ENCODE data around the gene CLIP3.
"Not testable (repeated sequence)": the region's sequence is repeated elsewhere in the genome, so short reads cannot be mapped to it uniquely, and the experiment has no call there.

Gene CLIP3

DNA sequence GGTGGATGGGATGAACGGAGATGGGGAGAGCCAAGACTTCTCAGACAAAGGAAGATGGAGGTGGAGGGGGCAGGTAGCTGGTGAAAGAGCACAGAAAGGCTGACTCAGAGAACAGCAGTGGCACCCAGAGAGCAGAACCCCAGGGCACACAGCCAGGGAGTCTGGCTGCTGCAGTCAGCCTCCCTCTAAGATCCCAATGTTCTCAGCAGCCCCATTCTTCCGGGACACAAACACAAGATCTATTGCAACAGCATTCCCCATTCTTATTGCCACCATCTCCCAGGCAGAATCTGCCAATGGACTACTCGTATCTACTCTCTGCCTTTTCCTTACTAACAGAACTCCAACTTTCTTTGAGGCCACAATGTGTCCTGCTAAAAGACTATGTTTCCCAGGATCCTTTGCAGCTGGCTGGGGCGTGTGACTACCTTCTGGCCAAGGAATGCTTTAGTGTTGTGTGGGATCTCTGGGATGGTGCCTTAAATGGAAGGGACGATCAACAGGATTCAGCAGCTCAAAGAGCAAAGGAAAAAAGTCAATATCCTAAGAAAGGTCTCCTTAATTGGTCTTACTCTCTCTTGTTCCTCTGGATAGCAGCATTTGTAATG is 13.9 kb upstream of the CLIP3 start:
- no peak for DNase-seq

DNA sequence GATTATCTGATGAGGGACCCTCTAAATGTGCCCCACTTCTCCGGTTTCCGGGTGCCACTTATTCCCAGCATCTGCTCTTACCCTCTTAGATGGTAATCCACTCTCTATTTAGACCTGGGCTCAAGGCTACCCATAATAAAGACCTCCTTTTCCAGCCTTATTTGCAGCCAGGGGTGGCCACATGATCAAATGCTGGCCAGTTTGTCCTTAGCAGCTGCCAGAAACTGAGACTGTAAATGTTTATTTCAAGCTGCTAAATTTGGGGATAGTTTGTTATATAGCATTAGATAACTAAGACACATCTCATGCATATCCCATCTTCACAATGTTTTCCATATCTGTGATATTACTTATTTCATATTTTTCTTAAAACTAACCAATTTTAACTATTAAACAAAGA is 11.3 kb upstream of the CLIP3 start:
- no peak for DNase-seq

DNA sequence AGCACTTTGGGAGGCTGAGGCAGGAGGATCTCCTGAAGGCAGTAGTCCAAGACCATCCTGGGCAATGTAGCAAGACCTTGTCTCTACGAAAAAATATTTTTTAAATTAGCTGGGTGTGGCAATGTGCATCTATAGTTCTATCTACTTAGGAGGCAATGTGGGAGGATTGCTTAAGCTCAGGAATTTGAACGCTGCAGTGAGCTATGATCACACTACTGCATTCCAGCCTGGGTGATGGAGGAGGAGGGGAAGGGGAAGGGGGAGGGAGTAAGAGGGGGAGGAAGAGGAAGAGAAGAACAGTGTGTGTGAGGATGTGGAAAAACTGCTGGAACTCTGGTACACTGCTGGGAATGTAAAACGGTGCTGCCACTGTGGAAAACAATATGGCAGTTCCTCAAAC is 9.2 kb upstream of the CLIP3 start:
- DNase-seq, result no peak

DNA sequence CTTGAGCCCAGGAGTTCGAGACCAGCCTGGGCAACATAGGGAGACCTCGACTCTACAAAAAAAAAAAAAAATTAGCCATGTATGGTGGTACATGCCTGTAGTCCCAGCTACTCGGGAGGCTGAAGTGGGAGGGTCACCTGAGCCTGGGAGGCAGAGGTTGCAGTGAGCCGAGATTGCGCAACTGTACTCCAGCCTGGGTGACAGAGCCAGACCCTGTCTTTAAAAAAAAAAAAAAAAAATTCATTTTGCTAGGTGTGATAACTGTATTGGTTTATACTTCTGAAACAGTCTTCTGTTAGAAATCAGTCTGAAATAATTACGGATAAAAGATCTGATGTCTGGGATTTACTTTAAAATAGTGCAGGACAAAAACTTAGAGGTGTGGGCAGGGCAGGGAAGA is 8.4 kb upstream of the CLIP3 start:
- not testable (repeated sequence) for DNase-seq

DNA sequence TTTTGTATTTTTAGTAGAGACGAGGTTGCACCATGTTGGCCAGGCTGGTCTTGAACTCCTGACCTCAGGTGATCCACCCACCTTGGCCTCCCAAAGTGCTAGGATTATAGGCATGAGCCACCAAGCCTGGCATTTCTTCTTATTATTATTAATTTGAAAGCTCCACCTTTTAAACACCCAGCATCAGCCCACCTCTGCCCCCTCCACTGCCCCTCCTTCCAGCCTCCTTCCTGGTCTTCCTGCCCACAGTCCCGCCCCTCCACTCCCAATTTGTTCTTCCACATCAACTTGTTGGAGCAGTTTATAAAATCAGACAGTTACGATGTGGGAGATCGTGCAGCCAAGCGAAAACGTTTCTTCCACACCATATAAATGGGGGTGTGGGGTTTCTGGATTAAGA is 7.8 kb upstream of the CLIP3 start:
- DNase-seq, result no peak

DNA sequence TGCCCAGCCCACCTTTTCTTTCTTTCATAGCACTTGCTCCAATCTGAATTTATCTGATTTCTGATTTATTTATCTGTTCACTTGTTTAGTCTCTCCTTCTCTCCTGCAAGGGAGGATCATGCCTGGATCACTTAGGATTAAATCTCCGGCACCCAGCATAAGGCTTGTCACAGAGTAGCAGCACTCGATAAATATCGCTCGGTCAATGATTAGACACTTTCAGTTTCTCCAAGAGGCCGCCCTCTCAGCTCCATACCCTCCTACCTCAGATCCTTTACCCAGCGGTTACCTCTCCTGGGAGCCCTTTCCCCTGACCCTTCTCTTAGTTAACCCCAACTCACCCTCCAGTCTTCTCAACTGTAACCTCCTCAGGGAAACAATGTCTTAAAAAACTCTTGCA is 1.4 kb downstream of the CLIP3 start:
- DNase-seq, result no peak

DNA sequence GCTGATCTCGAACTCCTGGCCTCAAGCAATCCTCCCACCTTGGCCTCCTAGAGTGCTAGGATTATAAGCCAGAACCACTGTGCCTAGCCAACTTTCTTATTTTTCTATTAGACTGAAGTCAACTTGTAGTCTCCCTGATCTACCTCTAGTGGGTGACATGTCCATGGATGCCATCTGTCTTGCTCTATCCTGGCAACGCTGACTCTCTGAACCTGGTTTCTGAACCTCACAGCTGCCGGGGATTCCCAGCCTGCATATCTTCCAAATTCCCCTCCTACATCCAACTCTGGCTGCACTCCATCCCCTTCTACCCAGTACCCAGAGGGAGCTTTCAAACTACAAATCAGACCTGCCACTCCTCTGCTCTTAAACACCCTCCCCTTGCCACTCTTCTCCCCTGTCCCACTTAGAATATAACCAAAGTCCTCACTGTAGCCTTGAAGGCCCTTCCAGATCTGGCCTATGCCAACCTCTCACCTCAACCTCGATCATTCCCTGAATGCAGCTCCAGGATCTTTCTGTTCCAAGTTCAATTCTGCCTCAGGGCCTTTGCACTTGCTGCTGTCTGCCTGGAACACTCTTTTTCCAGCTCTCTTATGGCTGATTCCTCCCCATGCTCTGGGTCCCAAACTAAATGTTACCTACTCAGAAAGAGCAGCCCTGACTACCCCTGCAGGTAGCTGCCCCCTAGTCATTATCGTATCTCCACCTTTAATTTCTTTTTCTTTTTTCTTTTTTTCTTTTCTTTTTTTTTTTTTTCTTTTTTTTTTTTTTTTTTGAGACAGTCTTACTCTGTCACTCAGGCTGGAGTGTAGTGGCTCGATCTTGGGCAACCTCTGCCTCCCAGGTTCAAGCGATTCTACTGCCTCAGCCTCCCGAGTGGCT is 2.2 kb downstream of the CLIP3 start:
- no peak for DNase-seq

DNA sequence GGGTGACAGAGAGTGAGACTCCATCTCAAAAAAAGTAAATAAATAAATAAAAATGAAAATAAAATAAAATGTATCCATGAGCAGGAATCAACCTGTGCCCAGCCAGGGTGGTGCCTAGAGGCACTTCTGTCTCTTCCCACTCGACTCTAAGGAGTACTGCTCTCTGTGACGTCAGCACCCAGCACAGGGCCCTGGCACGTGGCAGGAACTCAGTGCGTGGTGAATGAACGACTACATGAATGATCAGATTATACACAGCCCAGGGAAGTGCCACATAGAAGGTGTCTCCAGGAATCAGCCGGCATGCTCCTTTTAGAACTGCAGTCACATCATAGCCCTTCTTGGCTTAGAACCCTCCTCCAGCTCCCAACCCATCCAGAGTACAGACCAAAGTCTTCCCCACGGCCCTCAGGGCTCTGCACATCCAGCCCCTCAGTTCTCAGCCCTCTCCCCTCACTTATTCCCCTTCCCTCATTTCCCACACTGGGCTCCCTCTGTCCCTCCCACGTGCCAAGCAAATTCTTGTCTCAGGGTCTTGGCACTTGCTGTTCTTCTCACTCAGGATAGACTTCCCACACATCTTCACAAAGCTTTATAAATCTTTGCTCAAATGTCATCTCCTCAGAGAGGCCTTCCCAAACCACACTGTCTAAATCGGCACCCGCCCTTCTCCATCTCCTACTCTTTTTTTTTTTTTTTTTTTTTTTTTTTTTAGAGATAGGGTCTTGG is 4.2 kb downstream of the CLIP3 start:
- DNase-seq, result no peak

DNA sequence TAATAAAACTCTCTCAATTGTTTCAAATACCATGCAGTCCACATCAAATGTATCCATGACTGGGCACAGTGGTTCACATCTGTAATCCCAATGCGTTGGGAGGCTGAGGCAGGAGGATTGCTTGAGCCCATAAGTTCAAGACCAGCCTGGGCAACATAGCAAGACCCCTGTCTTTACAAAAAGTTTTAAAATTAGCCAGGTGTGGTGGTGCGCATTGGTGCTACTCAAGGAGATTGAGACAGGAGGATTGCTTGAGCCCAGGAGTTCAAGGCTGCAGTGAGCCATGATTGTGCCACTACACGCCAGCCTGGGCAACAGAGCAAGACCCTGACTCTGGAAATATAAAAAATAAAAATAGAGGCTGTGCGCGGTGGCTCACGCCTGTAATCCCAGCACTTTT is 5.0 kb downstream of the CLIP3 start:
- no peak for DNase-seq

DNA sequence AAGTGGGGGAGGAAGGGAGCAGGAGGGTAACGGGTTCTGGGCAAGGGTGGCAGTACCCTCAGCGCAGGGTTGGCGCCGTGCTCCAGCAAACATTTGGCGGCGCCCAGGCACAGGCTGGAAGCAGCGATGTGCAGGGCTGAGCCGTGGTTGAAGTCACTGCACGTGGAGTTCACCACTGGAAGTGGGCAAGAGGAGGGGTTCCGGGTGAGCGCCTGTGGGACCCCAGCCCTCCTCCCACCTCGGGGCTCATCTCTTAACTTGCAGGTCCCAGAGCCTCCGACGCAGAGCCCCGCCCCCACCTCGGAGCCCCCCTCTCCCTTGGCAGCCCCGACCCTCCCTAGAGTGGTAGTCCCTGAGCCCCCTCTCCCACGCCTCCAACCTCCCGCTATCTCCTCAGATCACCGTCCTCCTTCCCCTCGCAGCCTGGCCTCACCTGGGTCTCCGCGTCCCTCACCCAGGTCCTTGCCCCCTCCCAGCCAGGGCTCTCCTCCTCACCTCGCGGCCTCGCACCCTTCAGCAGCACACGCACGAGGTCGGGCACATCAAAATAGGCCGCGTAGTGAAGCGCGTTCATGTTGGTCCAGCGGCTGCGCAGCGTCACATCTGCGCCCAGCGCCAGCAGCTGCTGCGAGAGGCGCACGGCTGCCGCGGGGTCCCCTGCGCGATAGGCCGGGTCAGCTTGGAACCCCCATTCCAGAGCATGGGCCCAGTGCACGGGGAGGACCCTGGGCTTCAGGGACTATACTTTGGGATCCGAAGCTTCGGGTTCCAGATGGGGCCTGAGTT is 6.4 kb downstream of the CLIP3 start:
- DNase-seq, result no peak

DNA sequence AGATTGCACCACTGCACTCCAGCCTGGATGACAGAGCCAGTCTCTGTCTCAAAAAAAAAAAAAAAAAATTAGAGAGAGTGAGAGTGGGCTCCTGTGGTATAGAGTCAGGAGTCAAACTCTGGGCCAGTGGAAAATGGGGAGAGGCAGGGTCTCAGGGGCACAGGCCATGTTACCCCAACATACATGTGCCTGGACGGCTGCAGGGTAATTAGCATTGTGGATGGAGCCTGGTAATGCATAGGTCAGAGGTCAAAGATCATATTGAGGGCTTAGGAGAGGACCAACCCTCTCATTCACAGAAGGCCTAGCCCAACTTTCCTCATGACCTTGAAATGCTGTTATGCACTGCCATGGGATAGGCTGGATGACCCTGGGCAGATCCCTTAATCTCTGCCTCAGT is 7.1 kb downstream of the CLIP3 start:
- DNase-seq, result no peak

DNA sequence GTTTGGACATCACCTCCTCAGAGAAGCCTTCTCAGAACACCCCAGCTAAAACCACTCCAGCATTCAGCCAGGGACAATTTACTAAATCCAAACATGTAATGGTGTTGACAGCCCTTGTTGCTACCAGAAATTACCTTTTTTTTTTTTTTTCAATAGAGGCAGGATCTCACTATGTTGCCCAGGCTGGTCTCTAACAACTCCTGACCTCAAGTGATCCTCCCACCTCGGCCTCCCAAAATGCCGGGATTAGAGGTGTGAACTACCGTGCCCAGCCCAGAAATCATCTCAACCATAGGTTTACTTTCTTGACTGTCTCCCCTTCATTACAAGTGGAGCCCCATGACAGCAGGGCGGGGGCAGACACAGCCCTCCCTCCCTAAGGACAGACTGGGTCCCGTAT is 9.2 kb downstream of the CLIP3 start:
- no peak for DNase-seq

DNA sequence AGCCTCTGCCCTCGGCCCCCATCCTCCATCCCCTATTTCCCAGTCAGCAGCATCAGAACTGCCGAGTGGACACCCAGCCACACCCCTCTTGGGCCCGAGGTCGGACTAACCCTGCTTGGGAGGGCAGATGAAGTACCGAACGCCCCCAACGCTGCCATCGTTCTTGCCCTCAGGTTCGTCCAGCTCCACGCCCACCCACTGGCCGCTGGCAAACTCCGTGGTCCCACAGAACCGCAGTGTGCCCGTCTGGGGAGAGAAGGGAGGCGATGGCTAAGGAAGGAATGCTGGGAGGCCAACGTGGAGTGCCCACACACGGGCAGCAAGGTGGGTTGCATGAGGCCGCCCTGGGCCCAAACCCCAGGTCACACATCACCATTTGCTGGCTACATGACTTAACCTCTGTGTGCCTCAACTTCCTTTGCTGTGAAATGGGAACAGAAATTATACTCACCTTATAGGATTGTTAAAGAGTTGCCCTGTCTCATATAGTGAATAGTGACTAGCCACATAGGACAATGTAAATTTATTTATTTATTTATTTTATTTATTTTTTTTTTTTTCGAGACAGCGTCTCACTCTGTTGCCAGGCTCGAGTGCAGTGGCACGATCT is 13.5 kb downstream of the CLIP3 start:
- DNase-seq, result no peak

DNA sequence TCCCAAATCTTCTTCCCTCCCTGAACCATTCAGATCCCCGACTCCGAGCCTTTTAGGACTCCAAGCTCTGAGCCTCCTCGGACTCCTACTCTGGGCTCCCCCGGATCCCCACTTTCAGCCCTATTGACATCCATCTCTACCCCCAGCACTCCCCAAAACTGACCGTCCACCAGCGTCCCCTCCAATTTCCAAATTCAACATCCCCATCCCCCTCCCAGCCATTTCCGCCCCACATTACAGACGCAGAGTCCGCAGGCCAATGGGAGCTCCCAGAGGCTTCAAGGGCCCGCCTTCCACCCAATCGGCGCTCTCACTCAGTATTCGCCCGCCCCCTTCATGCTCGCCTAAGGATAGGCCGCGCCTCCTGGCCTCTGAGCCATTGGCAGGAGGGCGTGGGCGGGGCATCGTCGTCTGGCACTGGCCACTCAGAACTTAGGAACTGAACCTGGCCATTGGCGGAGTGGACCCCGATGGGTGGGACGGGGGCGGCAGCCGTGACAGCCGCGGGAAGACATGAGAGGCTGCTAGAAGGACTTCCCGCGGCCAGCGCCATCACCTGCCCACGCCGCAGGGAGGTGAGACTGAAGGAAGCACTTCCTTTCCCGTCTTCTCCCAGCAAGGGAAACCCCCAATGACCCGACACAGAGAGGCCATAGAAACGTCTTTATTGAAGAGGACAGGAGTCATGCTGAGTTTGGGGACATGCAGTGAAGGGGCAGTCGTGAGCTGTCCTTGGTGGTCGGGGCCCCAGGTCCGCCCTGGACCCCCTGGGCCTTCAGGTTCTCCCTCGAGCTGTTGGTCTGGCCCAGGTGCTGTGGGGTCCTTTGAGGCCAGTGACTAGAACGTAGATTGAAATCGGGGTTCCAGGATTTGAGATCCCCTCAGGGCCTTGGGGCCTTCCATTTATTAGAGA is 18.4 kb downstream of the CLIP3 start, which contains the start of gene ALKBH6:
Gene ALKBH6 (minus strand): TSS at position 202 of the 913 bp plus-strand sequence. CDS start 816 bp downstream, outside the sequence.
- peak; percentile 99 for DNase-seq

DNA sequence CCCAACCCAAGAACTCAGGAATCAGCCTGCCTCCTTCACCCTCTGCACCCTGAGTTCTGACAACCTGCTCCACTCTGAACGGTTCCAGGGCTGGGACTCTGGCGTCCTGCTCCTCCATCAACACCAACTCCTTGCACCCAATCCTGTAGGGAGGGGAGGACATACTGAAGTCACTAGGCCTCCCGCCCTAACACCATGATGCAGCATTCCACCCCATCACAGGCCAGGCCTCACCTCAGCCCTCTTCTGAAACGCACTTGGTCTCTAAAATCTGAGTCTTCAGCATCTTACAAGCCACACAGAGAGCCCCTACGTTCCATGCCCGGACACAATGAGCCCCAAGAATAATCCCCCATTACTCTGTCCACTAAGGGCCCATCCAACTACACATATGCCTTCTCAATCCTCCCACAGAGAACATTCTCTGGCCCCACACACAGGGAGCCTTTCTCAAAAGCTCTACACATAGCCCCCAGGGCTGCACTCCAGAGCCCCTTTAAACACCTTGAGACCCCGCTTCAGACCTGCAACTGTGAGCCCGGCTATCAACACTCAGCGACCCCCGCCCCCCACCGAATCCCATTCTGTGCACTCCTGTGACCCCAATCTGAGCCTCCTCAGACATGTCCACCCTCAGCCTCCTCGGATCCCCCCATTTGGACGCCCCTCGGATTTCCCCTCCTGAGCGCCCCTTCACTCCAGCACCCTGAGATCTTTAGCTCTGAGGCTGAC is 19.2 kb downstream of the CLIP3 start:
- DNase-seq, result no peak

DNA sequence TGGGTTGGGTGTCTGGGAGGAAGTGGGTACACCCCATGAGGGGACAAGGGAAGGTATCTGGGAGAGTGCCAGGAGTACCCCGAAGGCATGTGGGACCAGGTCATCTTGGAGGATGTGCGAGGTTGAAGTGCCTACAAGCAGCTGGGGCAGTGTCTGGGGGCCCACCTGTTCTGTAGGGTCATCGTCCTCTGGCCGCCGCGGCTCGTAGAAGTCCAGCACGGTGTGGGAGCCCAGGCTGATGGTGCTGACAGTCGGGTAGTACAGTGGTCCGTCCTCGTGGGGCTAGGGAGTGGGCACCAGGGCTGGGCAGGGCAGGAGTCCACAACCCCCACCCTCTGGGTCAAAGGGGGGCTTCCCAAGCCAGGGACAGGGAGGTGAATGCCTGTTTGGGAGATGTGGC is 22.3 kb downstream of the CLIP3 start:
- no peak for DNase-seq

DNA sequence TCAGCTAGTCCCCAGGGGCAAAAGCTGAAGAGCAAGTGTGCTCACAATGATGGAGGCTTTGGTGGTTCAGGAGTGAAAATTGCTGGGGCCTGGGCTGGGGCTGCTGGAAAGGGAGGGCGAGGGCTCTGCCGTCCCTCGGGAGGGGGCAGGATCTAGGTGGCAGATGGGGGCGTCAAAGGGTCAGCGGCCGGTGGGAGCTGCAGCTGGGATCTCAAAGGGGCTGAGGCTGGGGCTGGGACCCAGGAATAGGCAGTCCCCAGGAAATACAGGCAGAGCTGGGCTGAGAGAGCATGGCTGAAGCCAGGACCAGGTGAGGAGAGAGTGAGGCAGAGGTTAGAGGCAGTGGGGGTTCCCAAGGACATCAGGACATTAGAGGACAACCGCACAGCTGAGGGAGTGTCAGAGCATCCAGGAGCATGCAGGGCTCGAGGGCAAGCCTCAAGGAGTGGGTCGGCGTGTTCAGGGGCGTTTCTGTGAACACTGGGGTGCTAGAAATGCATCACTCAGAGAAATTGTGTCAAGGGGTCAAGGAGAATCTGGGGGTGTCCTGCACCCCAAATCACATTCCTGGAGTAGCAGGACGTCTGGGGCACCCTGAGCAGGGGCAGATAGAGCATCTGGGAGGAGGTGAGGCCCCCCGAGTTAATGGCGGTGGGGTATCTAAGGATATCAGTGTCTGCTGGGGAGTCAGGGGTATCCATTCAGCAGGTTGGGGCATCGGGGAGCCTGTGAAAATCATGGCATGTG is 22.9 kb downstream of the CLIP3 start:
- no peak for DNase-seq

DNA sequence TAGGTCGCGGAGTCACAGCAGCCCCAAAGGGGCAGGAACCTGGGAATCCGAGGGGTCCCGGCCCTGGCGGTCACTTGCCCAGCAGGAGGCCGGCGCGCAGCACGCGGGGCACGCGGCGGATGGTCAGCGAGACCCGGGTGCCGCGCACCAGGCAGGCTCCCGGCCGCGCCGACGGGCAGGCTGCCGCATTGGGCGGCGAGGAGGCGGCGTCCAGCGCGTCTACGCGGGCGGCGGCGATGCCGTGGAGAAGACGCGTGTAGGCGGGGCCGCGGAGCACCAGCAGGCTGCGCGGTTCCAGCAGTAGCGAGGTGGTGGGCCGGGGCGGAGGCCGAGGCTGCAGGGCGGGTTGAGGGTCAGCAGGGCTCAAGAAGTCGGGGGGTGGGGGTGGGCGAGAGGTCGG is 23.5 kb downstream of the CLIP3 start:
- DNase-seq, result peak; percentile 22

DNA sequence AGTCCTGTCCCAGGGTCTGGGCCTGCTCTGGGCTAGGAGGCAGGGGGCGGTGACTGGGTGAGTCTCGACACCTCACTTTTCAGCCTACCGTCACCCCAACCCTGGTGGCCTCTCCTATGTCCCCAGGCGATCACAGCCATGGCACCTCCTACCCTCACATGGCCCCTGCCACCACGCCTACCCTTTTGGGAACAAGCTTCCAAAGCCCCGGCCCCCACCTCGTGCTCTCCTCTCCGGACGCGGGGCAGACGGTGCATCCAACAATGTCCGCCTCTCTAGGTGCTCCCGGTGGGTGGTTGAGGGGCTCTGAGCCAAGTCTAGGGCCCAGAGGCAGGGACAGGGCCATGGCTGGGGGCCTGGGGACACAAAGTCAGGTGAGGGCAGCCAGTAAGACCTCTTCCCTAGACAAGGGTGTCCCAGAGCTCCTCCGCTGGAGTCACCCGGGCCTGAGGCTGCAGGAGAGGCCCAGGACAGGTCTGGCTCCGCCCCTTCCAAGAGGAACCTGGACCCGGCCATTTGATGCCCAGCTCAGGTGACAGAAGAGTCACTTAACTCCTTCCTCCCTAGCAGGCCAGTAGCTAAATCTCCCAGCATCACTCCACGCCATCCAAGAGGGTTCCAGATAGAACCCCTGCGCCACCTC is 24.2 kb downstream of the CLIP3 start, which contains the start of gene SYNE4:
Gene SYNE4 (minus strand): TSS at position 478 of the 643 bp plus-strand sequence. CDS start 132 bp downstream, at position 346.
- no peak for DNase-seq
